Activated effector memory CD4-positive, alpha-beta T cell treated with Interleukin-2 at 50 U/mL for 16 hours (primary cell): Measurements from ENCODE around the gene PIGH.
A peak's percentile ranks its signal among the peaks of the same experiment; 100 is the strongest.
"Not testable (repeated sequence)": the region's sequence is repeated elsewhere in the genome, so short reads cannot be mapped to it uniquely, and the experiment has no call there.

ENCODE experiments used
- DNase-seq: peaks from one replicate; pipeline ENCODE4 v3.0.0-alpha.2; 2020

PIGH gene

DNA sequence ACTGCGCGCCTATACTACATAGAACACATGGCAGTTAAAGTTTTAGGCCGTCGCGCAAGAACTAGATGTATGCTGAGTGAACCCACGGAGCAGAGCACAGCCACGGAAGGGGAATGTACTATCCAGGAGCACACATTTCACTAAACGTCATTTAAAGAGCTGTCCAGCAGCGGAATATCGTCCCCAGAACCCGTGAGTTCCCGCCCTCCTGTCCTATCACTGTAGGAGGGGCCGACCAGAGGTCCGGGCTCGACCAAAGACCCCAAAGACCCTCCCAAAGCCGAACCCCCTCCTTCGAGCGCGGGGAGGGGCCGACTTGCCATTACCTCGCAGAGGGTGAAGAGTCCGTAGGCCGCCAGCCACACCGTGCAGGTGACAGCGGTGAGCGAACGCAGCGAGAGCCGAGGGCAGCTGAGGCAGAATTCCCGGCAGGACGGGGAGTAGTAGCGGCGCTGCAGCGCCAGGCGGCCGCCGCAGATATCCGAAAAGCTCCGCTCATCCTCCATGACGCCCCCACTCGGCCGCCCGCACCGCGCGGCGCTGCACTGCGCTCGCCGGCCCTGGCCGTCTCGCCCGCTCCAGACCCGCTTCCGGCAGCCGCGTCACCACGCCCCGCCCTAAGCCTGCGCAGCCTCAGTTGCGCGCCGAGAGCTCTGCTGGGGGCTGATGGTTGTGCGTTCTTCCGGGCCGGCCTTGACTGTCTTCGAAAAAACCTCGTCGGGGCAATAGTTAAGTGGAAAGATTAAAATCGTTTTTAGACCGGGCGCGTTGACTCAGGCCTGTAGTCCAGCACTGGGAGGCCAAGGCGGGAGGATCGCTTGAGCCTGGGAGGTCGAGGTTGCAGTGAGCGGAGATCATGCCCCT lies at the start of gene PIGH:
Gene PIGH, minus strand, starts transcription at position 571 of the 864 bp plus-strand sequence. Its CDS starts 65 bp downstream, at position 506.
- peak; percentile 92 for DNase-seq

DNA sequence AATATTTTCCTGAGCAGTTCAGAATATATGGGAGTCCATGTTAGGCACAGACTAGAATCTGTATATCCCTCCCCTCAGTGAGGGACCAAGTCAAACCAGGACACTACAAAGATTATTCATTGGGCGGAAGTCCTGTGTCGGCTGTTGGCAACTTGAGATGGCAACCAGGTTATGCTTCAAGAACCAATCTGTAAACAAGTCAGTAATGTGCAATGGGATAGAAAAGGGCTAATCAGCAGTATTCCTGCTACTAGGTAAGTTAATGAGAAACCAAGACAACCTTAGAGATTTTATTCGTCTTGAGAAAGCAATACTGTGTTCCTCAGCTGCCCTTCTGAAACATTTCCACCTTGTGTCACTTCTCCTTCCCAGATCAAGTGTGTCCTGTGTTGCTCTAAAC lies 46.1 kb upstream of the PIGH start:
- DNase-seq: no peak

GRCh38 chr14:67645414-67645813 lies 45.3 kb upstream of the PIGH start:
- DNase-seq: no peak

DNA sequence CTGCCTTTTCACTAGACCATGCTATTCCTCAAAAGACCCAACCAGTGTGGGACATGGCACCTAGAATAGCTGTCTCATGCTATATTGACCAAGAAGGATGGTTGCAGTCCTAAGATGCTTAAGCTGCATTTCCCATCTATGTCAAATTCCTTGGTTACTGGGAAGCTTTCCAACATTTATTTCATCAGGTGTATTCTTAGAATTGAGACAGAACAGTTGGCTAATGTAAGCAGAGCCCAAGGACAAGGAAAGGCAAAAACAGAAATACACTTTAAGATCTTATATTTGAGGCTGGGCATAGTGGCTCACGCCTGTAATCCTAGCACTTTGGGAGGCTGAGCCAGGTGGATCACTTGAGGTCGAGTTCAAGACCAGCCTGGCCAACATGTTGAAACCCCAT lies 44.4 kb upstream of the PIGH start:
- no peak for DNase-seq

DNA sequence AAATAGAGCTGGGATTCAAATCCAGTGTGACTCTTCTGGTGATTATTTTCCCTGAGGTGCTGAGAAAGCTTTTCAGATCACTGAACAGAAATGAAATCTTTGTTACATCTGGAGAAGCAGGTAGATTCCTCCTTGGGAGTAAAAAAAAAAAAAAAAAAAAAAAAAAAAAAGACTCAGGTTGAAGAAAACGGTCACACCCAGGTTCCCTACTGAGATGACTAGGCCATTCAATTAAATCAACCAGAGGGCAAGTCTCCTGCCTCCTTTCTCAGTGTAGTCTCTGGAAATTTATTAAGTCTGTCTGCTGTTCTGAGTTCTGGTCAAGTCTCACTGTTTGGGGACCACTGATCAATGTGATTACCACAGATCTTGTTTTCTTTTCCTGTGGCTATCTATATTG lies 43.6 kb upstream of the PIGH start:
- no peak for DNase-seq

- no peak for DNase-seq
Measured at GRCh38 chr14:67641902-67642749, 42.1 kb upstream of the PIGH start.

DNA sequence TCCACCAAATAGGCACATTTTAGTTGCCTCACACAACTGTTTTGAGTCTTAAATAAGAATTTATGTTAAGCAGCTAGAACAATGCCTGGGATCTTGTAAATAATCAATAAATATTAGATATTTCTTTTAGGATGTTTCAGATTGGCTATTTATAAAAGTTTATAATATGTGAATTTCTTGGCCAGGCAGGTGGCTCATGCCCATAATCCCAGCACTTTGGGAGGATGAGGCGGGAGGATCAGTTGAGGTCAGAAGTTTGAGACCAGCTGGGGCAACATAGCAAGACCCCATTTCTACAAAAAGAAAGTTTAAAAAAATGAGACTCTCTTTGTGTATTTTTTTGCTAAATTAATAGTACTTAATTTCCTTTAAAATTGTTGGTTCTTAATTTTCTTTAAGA lies 41.4 kb upstream of the PIGH start:
- no peak for DNase-seq

DNA sequence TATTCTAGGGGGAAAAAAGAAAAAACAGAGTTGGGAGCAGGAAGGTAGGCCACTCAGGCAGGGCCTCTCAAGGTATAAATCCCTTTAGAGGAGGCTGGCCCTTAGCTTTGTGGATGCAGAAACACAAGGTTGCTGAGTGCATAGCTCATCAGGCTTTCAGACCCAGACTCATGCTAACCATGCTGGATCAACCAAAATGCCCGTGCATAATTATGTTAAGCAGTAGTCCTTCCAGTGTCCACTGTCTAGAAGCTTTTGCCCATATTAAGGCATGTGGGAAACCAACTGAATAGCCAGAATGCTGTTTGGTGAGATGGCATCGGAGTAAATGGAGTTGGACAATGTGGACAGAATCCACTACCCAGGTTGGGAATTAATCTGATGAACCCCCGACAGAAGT lies 38.6 kb upstream of the PIGH start:
- no peak for DNase-seq

- DNase-seq: no peak
Measured at GRCh38 chr14:67636361-67636919, 36.4 kb upstream of the PIGH start.

DNA sequence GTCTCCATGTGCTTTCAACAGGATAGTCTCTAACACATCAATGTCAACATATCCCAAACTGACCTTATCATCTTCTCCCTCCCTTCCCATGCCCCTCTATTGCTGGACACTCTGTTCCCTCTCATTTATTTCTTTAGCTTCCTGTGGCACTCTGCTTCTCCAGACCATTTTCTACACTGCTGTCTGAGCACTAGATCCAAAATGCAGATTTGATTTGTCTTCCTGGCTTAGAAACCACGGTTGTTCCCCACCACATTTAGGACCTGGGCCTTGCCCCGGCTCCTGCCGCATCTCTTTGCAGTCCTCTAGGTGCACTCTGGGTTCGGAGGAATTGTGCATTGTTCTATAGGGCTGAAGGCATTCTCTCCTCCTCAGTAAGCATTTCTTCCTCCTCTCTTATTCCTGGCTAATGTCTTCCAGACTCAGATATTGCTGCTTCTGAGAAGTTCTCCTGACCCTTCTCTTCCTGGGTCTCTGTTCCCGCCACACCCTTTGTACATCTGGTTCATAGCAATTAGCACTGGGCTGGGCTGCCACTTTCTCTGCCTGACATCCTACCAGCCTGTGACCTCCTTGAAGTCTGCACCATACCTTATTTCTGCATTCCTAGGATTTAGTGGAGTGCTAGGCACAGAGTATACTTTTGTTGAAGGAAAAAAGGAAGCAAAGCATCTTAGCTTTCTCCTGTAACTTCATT lies 33.5 kb upstream of the PIGH start:
- DNase-seq: no peak

GRCh38 chr14:67630938-67631337 lies 30.9 kb upstream of the PIGH start:
- no peak for DNase-seq

GRCh38 chr14:67630186-67630585 lies 30.1 kb upstream of the PIGH start:
- no peak for DNase-seq

- no peak for DNase-seq
Measured at GRCh38 chr14:67627519-67627918, 27.5 kb upstream of the PIGH start.

- DNase-seq: not testable (repeated sequence)
Measured at GRCh38 chr14:67626131-67626530, 26.1 kb upstream of the PIGH start.

DNA sequence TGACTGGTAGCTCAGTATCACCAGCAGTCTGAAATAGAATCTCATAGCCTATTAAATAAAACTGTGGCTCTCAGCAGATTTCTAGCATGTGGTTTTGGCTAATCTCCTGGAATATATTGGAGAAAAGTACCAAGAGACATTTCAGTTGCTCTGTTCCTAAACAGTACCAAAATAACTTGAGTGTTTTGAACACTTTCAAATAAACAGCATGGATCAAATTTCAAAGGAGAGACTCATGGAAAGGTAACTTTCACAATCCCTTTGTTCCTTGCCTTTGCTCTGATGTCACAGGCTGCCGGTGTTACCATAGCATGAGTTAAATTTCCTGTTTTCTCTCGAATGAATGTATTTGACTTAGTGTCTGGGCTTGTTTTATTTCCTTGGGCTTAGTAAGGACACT lies 23.0 kb upstream of the PIGH start:
- no peak for DNase-seq

GRCh38 chr14:67622675-67623074 lies 22.6 kb upstream of the PIGH start:
- no peak for DNase-seq

DNA sequence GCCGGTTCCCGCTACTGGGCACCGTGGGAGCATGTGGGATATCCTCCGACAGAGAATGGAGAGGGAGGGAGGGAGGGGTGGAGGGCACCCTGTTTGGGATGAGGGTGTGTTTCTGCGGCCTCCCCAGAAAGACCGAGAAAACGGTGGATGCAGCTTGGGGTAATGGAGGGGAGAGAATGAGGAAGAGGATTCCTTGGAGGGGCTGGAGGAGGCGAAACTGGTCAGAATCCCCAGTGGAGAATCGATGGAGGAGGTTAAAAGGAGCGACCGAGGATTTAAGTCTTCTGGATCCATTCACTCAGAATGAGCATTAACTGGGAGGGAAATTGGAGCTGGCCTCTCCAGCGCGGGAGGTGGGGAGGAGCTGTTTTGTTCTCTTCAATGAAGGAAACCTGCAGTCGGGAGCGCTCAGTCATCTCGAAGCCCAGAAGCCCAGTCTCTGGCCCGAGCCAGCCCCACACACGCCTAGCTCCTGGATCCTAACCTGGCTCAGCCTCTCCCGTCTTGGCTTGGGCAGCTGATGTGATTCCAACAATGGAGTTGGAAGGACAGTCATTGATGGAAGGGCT lies 20.2 kb upstream of the PIGH start:
- DNase-seq: no peak

DNA sequence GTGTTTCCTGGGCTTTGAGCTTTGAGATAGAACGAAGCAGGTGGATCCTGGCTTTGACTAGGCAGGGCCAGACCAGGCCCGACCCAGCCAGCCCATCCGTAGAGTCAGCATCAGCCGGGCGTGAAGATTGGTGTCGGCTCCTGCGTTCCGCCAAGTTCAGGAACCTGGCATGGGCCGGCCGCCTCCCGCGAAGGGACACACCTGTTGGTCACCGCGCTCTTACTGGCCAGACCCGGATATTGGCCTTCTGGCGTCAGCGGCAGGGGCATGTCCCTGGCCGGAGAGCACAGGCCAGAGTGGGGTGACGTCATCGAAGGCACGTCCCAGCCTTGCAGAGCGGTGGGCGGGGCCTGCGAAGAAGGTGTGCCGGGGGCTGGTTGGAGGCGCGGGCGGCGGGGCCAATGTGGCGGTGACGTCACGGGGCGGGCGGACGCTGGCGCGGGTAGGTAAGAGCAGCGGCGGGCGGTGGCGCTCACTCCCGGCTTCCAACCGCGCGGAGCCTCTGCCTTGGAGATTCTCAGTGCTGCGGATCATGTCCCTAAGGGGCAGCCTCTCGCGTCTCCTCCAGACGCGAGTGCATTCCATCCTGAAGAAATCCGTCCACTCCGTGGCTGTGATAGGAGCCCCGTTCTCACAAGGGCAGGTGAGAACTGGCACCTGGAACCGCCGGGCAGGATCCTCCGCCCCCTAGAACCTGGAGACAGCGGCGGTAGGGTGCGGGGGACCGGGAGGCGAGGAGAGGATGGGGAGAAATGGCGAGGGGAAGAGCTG lies 19.6 kb upstream of the PIGH start, which contains the start of gene ARG2:
Gene ARG2, plus strand, starts transcription at position 475 of the 771 bp plus-strand sequence. Its CDS starts 58 bp downstream, at position 533.
- peak; percentile 92 for DNase-seq

- no peak for DNase-seq
Measured at GRCh38 chr14:67618617-67619063, 18.6 kb upstream of the PIGH start.

GRCh38 chr14:67610491-67610890 lies 10.4 kb upstream of the PIGH start:
- DNase-seq: no peak

DNA sequence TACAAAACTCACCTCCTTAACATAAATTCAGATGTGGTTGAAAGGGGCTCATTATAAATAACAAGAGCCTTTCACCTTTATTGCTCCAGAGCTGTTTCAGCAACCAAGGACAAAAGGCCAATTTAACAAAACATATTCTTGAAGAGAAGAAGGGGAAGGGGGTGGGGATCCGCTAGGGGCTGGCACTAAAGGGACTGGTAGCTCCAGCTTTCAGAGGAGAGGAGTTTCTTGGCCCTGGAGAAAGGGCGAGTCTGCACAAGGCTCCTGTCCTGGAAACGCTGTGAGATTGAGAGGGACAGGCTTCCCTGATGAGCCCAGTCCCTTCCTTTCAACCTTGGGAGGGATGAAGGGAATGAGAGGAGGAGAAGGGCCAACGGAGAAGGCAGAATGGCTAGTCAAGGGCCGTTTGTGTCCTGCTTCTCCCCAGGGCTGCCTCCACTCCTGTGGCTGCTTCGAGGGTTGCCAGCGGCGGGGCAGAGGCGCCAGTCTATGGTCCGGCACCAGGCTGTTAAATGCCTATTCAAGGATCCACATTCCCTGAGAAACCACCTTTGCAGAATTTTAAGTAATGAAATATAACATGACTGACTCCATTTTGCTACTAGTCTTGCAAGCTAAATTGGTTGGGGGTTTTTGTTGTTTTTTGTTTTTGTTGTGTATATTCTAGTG lies 9.7 kb upstream of the PIGH start:
- no peak for DNase-seq
